ENCODE data around the gene IQGAP1.
"Not testable (repeated sequence)": the region's sequence is repeated elsewhere in the genome, so short reads cannot be mapped to it uniquely, and the experiment has no call there.

Gene IQGAP1

GRCh38 chr15:90489944-90490343 is 101.9 kb downstream of the IQGAP1 start:
- no peak for DNase-seq

- no peak for DNase-seq
Observed at GRCh38 chr15:90493647-90494046, 105.6 kb downstream of the IQGAP1 start.

- DNase-seq = no peak
Observed at GRCh38 chr15:90495067-90495466, 107.0 kb downstream of the IQGAP1 start.

GRCh38 chr15:90496791-90497190 is 108.7 kb downstream of the IQGAP1 start:
- no peak for DNase-seq

- DNase-seq = no peak
Observed at GRCh38 chr15:90497376-90497775, 109.3 kb downstream of the IQGAP1 start.

GRCh38 chr15:90497912-90498311 is 109.9 kb downstream of the IQGAP1 start:
- DNase-seq = no peak

GRCh38 chr15:90500171-90500570 is 112.1 kb downstream of the IQGAP1 start:
- no peak for DNase-seq

- DNase-seq = no peak
Observed at GRCh38 chr15:90501898-90502297, 113.9 kb downstream of the IQGAP1 start.

GRCh38 chr15:90510781-90511180 is 122.7 kb downstream of the IQGAP1 start:
- not testable (repeated sequence) for DNase-seq

GRCh38 chr15:90511211-90511618 is 123.2 kb downstream of the IQGAP1 start:
- DNase-seq = not testable (repeated sequence)

GRCh38 chr15:90512276-90512675 is 124.2 kb downstream of the IQGAP1 start:
- no peak for DNase-seq

GRCh38 chr15:90512981-90513380 is 124.9 kb downstream of the IQGAP1 start:
- no peak for DNase-seq

- DNase-seq = no peak
Observed at GRCh38 chr15:90513448-90513847, 125.4 kb downstream of the IQGAP1 start.

GRCh38 chr15:90513893-90514292 is 125.9 kb downstream of the IQGAP1 start:
- not testable (repeated sequence) for DNase-seq

GRCh38 chr15:90519688-90520087 is 131.6 kb downstream of the IQGAP1 start:
- DNase-seq = no peak

GRCh38 chr15:90520365-90520764 is 132.3 kb downstream of the IQGAP1 start:
- no peak for DNase-seq

- DNase-seq = no peak
Observed at GRCh38 chr15:90523373-90523772, 135.3 kb downstream of the IQGAP1 start.

- DNase-seq = not testable (repeated sequence)
Observed at GRCh38 chr15:90524018-90524803, 136.2 kb downstream of the IQGAP1 start.

- no peak for DNase-seq
Observed at GRCh38 chr15:90529011-90529370, 140.9 kb downstream of the IQGAP1 start.

GRCh38 chr15:90529371-90530249 is 141.6 kb downstream of the IQGAP1 start, which contains the start of gene CRTC3:
Gene CRTC3, plus strand, starts transcription at chr15:90529923. Its CDS starts 149 bp downstream, at chr15:90530072.
- DNase-seq = no peak

GRCh38 chr15:90530250-90531051 is 142.4 kb downstream of the IQGAP1 start:
- no peak for DNase-seq

GRCh38 chr15:90531147-90531546 is 143.1 kb downstream of the IQGAP1 start:
- DNase-seq = no peak

GRCh38 chr15:90535254-90535653 is 147.2 kb downstream of the IQGAP1 start:
- no peak for DNase-seq
